Esophagus (tissue), 2 donors: Measurements from ENCODE around the gene HDGFL2. TPM values are rescaled to one million over a fixed set of nuclear protein-coding genes. Genes with fewer than 3 reads are reported as not detected.
"Not testable (repeated sequence)": the region's sequence is repeated elsewhere in the genome, so short reads cannot be mapped to it uniquely, and the experiment has no call there.

Experiments
- H3K27ac ChIP-seq, 2 donors: one replicate each; pipeline ENCODE4 v1.5.1; 2013; ENCODE audit warnings: low read depth in 2 of 2, mild to moderate bottlenecking in 2 of 2, inconsistent platforms in 1 of 2, low read length in 1 of 2, moderate library complexity in 1 of 2
- H3K27me3 ChIP-seq, 2 donors: one replicate each; pipeline ENCODE4 v1.6.1; 2013; ENCODE audit warnings: low read length in 2 of 2, control low read depth in 1 of 2, mild to moderate bottlenecking in 1 of 2; ENCODE audit not compliant: insufficient read depth in 2 of 2, control insufficient read depth in 1 of 2
- H3K36me3 ChIP-seq, 2 donors: one replicate each; pipeline ENCODE4 v1.6.1; 2013; ENCODE audit warnings: low read length in 1 of 2; ENCODE audit not compliant: control insufficient read depth in 2 of 2, insufficient read depth in 2 of 2
- H3K4me1 ChIP-seq, 2 donors: one replicate each; pipeline ENCODE4 v1.6.1; 2013; ENCODE audit warnings: low read length in 1 of 2; ENCODE audit not compliant: control insufficient read depth in 2 of 2, insufficient read depth in 2 of 2
- H3K4me3 ChIP-seq, 2 donors: one replicate each; pipeline ENCODE4 v1.5.1; 2013; ENCODE audit warnings: low read length in 2 of 2, mild to moderate bottlenecking in 2 of 2, low read depth in 1 of 2, moderate library complexity in 1 of 2
- H3K9me3 ChIP-seq, 2 donors: one replicate each; pipeline ENCODE4 v1.6.1; 2013; ENCODE audit warnings: mild to moderate bottlenecking in 2 of 2, low read depth in 1 of 2, low read length in 1 of 2, moderate library complexity in 1 of 2; ENCODE audit not compliant: control insufficient read depth in 2 of 2, insufficient read depth in 1 of 2
- WGBS, 2 donors: extraction: QIAGEN DNeasy Blood & Tissue Kit; methylation state at CpG; one replicate each; pipeline ENCODE4 v1.1.7; 2013; 5-methylcytosine and 5-hydroxymethylcytosine counted together
- polyA plus RNA-seq, 2 donors: library from polyadenylated mRNA; stranded (reverse); fragments of 200-250 nt; gene quantifications; one replicate each; pipeline ENCODE4 v1.2.3, GENCODE V29; 2013
- donor health status: healthy with polysubstance abuse.
- donor health status: Bipolar disorder and iron deficiency.

Gene HDGFL2
- polyA plus RNA-seq, 2 donors = 23.3 to 57.5 TPM

DNA sequence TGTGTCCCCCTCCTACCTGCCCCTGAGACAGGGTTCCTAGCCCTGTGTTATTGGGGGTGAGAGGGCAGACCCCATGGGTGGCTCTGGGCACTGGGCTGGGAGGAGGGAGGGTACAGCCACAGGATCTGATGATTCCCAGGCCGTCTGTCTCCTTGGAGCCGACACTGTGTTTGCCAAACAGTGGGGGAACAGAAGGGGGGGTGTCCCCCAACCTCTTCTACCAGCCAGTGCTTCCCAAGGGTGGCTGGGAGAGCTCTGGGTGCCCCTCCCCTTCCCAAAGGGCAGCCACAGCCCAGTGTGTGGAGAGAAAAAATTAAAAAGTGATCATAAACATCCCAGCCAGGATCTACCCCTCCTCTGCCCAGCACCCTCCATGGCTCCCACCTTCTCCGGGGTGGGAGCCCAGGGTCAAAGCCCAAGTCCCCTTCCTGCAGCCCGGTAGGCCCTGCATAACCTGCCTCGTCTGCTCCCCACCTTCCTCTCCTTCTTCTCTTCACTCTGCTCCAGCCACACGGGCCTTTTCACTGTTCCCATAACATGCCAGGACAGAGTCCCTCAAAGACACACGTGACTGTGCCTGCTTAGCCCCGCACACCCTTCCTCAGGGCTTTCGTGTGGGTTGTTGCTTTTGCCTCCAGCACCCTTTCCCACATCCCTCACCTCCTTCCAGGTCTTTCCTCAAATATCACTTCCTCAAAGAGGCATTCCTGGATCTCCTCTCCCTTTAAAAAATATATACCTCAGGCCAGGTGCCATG, 47.6 kb downstream of the HDGFL2 start:
- no peaks in the 10 kb centered on the region for H3K36me3 ChIP-seq
- peak overlapping the region; percentile 45 to 90 for H3K27ac ChIP-seq
- H3K27me3 ChIP-seq = no peaks in the 10 kb centered on the region
- H3K4me1 ChIP-seq = peaks cover 8 to 12% of the 10 kb centered on the region in 2 donors
- no peak overlapping the region for H3K4me3 ChIP-seq
- H3K9me3 ChIP-seq = no peaks in the 10 kb centered on the region
- 29 to 43% methylated on average over 9 of the region's 9 CpGs for WGBS, 2 donors

DNA sequence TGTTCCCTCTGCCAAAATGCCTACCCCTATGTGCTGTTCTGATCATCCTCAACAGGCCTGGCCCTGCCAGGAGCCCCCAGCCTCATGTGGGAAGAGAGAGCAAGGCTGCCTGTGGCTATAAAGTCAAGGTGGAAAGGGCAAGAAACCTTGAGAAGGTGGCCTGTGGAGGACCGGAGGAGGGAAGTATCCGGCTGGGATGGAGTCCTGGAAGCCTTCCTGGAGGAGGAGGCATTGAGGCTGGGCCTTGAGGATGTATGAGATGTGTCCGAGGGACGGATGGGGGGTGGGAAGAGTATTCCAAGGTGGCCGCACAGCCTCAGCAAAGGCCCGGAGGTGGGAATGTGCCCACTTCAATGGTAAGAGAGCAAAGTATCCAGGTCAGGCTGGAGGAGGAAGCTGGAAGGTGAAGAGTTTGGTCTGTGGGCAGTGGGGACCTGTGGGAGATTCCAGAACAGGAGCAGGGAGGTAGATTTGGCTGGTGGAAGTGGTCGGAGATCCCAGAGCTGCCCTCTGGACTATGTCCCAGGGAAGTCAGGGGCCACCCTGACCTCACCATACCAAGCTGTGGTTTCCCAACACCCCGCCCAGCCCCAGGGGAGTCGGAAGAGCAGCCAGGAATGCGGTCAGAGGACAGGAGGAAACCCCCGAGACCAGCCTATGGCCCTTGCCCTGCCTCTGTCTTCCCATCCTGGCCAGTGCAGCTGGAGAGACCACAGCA, 49.2 kb downstream of the HDGFL2 start:
- Histone ChIP-seq H3K4me3 (no peak overlapping the region), H3K36me3 (no peaks in the 10 kb centered on the region), H3K4me1 (peaks cover 8 to 12% of the 10 kb centered on the region in 2 donors), H3K9me3 (no peaks in the 10 kb centered on the region), H3K27ac (no peak overlapping the region), H3K27me3 (no peaks in the 10 kb centered on the region)
- 72 to 77% methylated on average over 11 of the region's 11 CpGs for WGBS, 2 donors

DNA sequence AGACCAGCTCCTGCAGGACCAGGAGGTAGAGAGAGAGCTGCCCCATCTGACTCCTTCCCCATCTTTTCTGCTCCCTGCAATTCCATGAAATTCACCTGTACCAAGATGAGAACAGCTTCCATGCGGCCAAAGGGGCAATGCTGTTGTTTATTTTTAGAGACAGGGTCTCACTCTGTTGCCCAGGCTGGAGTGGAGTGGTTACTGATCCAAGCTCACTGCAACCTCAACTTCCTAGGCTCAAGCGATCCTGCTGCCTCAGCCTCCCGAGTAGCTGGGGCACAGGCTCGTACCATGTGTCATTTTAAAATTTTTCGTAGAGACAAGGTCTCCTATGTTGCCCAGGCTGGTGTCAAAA, 49.8 kb downstream of the HDGFL2 start:
- no peak overlapping the region for H3K27ac ChIP-seq
- H3K36me3 ChIP-seq = no peaks in the 10 kb centered on the region
- 85 to 92% methylated on average over 5 of the region's 5 CpGs for WGBS, 2 donors
- H3K4me1 ChIP-seq = peaks cover 8 to 12% of the 10 kb centered on the region in 2 donors
- no peaks in the 10 kb centered on the region for H3K27me3 ChIP-seq
- H3K9me3 ChIP-seq = no peaks in the 10 kb centered on the region
- H3K4me3 ChIP-seq = no peak overlapping the region

DNA sequence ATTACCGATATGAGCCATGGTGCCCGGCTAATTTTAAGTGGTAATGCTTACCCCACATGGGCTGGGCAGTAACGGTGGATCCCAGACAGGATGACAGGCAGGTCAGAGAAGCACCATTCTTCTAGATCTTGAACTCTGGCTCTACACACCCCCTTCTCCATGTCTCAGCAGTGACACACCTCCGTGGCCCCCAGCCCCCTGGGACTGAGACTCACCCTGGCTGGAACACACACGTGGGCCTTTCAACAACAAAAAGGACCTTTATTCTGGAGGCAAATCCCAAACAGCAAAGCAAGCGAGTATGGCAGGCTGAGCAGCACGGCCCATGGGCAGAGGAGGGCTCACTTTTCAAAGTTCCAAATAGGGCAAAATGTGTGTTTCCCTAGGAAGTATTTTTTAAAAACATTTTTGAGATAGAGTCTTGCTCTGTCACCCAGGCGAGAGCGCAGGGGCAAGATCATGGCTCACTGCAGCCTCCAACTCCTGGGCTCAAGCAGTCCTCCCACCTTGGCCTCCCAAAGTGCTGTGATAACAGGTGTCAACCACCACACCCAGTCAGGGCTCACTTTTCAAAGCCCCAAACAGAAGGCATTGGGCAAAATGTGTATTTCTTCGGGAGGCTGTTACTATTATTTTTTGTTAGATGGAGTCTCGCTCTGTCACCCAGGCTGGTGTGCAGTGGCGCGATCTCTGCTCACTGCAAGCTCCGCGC, 50.4 kb downstream of the HDGFL2 start:
- H3K36me3 ChIP-seq = no peaks in the 10 kb centered on the region
- peaks cover 8 to 12% of the 10 kb centered on the region in 2 donors for H3K4me1 ChIP-seq
- no peak overlapping the region for H3K27ac ChIP-seq
- no peak overlapping the region for H3K4me3 ChIP-seq
- no peaks in the 10 kb centered on the region for H3K9me3 ChIP-seq
- no peaks in the 10 kb centered on the region for H3K27me3 ChIP-seq
- 86 to 90% methylated on average over 15 of the region's 15 CpGs for WGBS, 2 donors

DNA sequence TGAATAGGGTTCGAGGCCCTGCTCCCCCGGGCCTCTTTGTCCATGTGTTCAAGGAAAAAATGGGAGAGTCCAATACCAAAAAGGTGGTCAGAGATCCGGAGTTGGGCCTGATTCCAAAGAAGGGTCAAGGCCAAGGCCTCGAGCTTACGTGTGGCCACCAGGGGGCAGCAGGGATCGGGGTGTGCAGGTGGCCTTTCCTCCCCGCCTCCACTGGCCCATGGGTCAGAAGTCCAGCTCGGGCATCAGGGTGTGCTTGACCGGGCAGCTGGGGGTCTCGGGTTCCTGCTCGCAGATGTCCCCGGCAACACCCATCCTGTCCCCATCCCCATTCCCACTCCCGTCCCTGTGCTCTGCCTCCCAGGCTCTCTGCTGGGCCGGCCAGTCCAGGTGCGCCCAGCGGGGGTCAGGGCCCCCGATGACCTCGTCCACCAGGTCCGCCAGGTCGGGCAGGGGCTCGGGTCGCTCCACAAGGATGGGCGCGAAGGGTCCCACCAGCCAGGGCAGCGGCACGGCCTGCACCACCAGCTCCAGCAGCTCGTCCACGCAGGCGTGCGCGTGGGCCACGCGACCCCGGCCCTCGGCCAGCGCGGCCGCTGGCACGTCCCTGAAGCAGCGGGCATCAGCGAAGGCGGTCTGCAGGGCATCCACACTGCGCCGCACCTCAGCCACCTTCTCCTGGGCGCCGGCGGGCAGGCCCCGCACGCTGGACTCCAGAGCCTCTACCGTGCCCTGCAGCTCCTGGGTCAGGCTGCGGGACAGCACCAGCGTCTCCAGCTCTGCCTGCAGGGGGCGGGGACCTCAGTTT, 51.4 kb downstream of the HDGFL2 start:
- WGBS, 2 donors = 69 to 77% methylated on average over 44 to 53 of the region's 53 CpGs
- Histone ChIP-seq H3K4me3 (no peak overlapping the region), H3K27ac (no peak overlapping the region), H3K9me3 (no peaks in the 10 kb centered on the region), H3K36me3 (no peaks in the 10 kb centered on the region), H3K27me3 (no peaks in the 10 kb centered on the region), H3K4me1 (peaks cover 8 to 12% of the 10 kb centered on the region in 2 donors)

DNA sequence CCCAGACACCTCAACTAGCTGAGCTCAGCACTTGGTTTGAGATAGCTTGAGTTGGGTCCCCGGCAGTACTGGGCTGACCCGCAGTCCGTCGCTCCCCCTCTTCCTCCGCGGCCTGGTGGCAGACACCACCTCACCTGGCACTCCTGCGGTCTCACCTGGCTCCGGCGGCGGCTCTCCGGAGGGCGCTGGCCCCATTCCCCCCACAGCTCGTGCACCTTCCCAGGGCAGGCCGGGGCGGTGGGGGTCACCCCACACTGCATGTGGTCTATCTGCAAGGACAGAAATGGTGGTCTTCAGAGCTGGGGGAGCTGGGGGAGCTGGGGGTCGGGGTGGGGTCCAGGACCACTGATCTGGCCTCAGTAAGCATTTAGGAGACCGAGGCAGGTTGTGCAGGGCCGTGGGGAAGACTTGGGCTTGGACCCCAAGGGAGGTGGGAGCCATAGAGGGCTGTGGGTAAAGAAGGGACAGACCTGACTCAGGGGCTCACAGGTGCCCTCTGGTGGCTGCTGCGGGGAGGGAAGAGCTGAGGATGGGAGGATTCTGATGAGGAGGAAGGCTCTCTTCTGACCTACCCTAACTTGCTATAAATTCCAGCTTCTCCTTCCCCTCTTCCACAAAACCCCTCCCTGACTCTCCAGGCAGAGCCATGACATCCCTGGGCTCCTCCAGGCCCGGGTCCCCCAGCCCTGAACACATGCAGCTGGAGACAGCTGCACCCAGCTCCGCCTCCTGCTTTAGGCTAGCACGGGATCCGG, 52.9 kb downstream of the HDGFL2 start:
- Histone ChIP-seq H3K4me1 (no peaks in the 10 kb centered on the region), H3K27ac (no peak overlapping the region), H3K4me3 (no peak overlapping the region), H3K36me3 (no peaks in the 10 kb centered on the region), H3K9me3 (no peaks in the 10 kb centered on the region), H3K27me3 (no peaks in the 10 kb centered on the region)
- WGBS, 2 donors = 61 to 64% methylated on average over 23 of the region's 23 CpGs

DNA sequence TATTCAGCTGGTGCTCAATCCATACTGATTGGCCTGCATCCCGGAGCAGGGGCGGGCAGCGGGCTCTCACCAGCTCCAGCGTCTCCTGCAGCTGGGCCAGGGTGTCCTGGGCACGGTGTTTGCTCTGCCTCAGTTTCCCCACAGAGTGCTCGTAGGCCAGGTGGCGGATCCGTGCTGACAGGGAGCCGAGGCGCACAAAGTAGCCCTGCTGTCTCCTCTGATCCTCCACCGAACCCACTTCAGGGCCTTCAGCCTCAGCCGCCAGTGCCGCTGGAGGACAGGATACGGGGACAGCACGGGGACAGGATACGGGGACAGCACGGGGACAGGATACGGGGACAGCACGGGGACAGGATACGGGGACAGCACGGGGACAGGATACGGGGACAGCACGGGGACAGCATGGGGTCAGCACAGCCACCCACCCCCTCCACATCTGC, 53.5 kb downstream of the HDGFL2 start:
- Histone ChIP-seq H3K27ac (no peak overlapping the region), H3K9me3 (no peaks in the 10 kb centered on the region), H3K36me3 (no peaks in the 10 kb centered on the region), H3K4me1 (no peaks in the 10 kb centered on the region), H3K27me3 (no peaks in the 10 kb centered on the region), H3K4me3 (no peak overlapping the region)
- WGBS, 2 donors = 68 to 74% methylated on average over 23 of the region's 23 CpGs

DNA sequence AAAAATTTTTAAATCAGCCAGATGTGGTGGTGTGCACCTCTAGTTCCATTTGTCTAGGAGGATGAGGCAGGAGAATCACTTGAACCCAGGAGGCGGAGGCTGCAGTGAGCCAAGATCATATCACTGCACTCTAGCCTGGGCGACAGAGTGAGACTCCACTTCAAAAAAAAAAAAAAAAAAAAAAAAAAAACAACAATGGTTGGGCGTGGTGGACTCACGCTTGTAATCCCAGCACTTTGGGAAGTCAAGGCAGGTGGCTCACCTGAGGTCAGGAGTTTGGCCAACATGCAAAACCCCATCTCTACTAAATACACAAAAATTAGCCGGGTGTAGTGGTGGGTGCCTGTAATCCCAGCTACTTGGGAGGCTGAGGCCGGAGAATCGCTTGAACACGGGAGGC, 55.3 kb downstream of the HDGFL2 start:
- H3K9me3 ChIP-seq, H3K4me3 ChIP-seq, H3K27ac ChIP-seq, H3K27me3 ChIP-seq, H3K36me3 ChIP-seq, H3K4me1 ChIP-seq: not testable (repeated sequence)
- 81 to 87% methylated on average over 8 of the region's 8 CpGs for WGBS, 2 donors

DNA sequence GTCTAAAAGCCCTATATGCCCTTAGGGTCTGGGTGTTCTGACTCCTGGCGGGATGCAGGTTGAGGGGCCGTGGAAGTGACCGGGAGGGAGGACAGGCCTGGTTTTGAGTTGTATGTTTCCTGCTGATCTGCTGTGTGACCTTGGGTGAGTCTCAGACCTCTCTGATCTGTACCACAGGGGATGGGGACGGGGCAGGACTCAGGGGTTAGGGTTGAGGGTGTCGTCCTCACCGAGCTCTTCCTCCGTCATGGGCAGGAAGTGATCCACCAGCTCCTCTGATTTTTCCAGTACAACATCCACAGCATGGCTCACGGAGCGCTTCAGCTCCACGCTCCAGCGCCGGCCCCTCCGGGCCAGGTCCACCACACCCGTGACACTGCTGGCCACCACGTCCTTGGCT, 56.7 kb downstream of the HDGFL2 start:
- Histone ChIP-seq H3K27ac (no peak overlapping the region), H3K4me3 (no peak overlapping the region), H3K9me3 (no peaks in the 10 kb centered on the region), H3K36me3 (no peaks in the 10 kb centered on the region), H3K4me1 (no peaks in the 10 kb centered on the region), H3K27me3 (no peaks in the 10 kb centered on the region)
- 75 to 79% methylated on average over 15 of the region's 15 CpGs for WGBS, 2 donors
